Endothelial cell of umbilical vein (primary cell): ENCODE results near the gene COMMD9. TPM values are rescaled to one million over a fixed set of nuclear protein-coding genes. Genes with fewer than 3 reads are reported as not detected.

Experiments
- BruUV-seq: library from RNA; stranded (reverse); fragments of 400-500 nt; replicated peaks from 2 replicates; lab custom pipeline; 2021; lab: Mats Ljungman, UMichigan
- CTCF ChIA-PET: fragments of 300-600, 350-600 bp; sonication (Branson Sonifier 250); formaldehyde crosslinking; loops from one replicate; lab custom pipeline; 2021; ENCODE audit warnings: antibody characterized with exemption, inconsistent platforms; lab: Charles Lee
- POLR2A ChIA-PET: fragments of 300-600, 350-600 bp; sonication (Branson Sonifier 250); formaldehyde crosslinking; loops from one replicate; lab custom pipeline; 2021; ENCODE audit warnings: antibody characterized with exemption, inconsistent platforms; lab: Charles Lee
- DNase-seq: peaks from one replicate; pipeline ENCODE4 v3.0.0-alpha.2; 2011; ENCODE audit warnings: low read depth, low spot score
- FAIRE-seq: peaks from 2 replicates; lab custom pipeline; 2011; peaks lifted over from hg19 to GRCh38; lab: Jason Lieb, UNC
- H2AFZ ChIP-seq: 2 replicates; pipeline ENCODE4 v1.6.0; 2012; ENCODE audit warnings: low read depth, low read length, control low read depth, inconsistent platforms
- H3K27ac ChIP-seq: 2 replicates; pipeline ENCODE4 v1.5.1; 2011; ENCODE audit warnings: low read depth, mild to moderate bottlenecking, control low read depth, low read length, moderate library complexity; ENCODE audit not compliant: insufficient read depth
- H3K27me3 ChIP-seq, 2 experiments: 2 replicates each; pipeline versions ENCODE4 v1.6.0 to v1.6.1; 2011; ENCODE audit warnings: low read length in 2 of 2, mixed read lengths in 1 of 2; ENCODE audit not compliant: control insufficient read depth in 2 of 2, insufficient read depth in 2 of 2
- H3K36me3 ChIP-seq, 2 experiments: 2 replicates in 1 of 2; 3 replicates in 1 of 2; pipeline ENCODE4 v1.5.1; 2011; ENCODE audit warnings: low read length in 2 of 2, mild to moderate bottlenecking in 1 of 2, moderate library complexity in 1 of 2; ENCODE audit not compliant: control insufficient read depth in 2 of 2, insufficient read depth in 2 of 2; ENCODE audit errors: extremely low read depth in 1 of 2
- H3K4me1 ChIP-seq: 3 replicates; pipeline ENCODE4 v1.5.1; 2011; ENCODE audit warnings: mild to moderate bottlenecking, low read length; ENCODE audit not compliant: control insufficient read depth, insufficient read depth; ENCODE audit errors: extremely low read depth
- H3K4me2 ChIP-seq: 2 replicates; pipeline ENCODE4 v1.6.1; 2011; ENCODE audit warnings: low read length, control low read depth, mixed read lengths; ENCODE audit not compliant: insufficient read depth
- H3K4me3 ChIP-seq, 3 experiments: fragments of 200-600 bp in 1 of 3; sonication (generic), shearing (Covaris generic) in 1 of 3; replicated peaks in 1 of 3; 2 replicates each; pipeline ENCODE4 v1.5.1; 2011 to 2016; ENCODE audit warnings: control low read depth in 3 of 3, low read length in 3 of 3, mild to moderate bottlenecking in 2 of 3, inconsistent platforms in 1 of 3, low read depth in 1 of 3, moderate library complexity in 1 of 3; ENCODE audit not compliant: insufficient read depth in 1 of 3
- H3K79me2 ChIP-seq: 2 replicates; pipeline ENCODE4 v1.6.0; 2012; ENCODE audit warnings: low read length, inconsistent platforms; ENCODE audit not compliant: control insufficient read depth, insufficient read depth
- H3K9ac ChIP-seq: replicated peaks from 2 replicates; pipeline ENCODE3; 2011; ENCODE audit warnings: low read length, control low read depth; ENCODE audit not compliant: insufficient read depth; ENCODE audit errors: extremely low read depth
- H3K9me1 ChIP-seq: replicated peaks from 3 replicates; pipeline ENCODE4 v1.6.0; 2011; ENCODE audit warnings: mild to moderate bottlenecking, low read length; ENCODE audit not compliant: control insufficient read depth, insufficient read depth; ENCODE audit errors: extremely low read depth
- H3K9me3 ChIP-seq: replicated peaks from 2 replicates; pipeline ENCODE4 v1.5.1; 2012; ENCODE audit warnings: low read length, inconsistent platforms; ENCODE audit not compliant: control insufficient read depth, insufficient read depth
- H4K20me1 ChIP-seq: replicated peaks from 2 replicates; pipeline ENCODE3; 2011; ENCODE audit warnings: mild to moderate bottlenecking, low read length; ENCODE audit not compliant: control insufficient read depth, insufficient read depth; ENCODE audit errors: extremely low read depth
- CTCF ChIP-seq, 2 donors: IDR thresholded peaks; 1 replicate in 1 of 2; 2 replicates in 1 of 2; pipeline ENCODE4 v1.5.1; 2011; ENCODE audit warnings: low read length in 2 of 2, mild to moderate bottlenecking in 2 of 2, moderate library complexity in 2 of 2, control low read depth in 1 of 2, inconsistent platforms in 1 of 2, low read depth in 1 of 2; ENCODE audit not compliant: insufficient read depth in 1 of 2; ENCODE audit errors: extremely low read depth in 1 of 2
- EZH2 ChIP-seq: IDR thresholded peaks from 2 replicates; pipeline ENCODE4 v1.6.1; 2012; ENCODE audit warnings: borderline replicate concordance, low read depth, mild to moderate bottlenecking, moderate library complexity, low read length, inconsistent platforms; ENCODE audit not compliant: severe bottlenecking
- FOS ChIP-seq: IDR thresholded peaks from 2 replicates; pipeline ENCODE4 v1.6.1; 2011; ENCODE audit warnings: mild to moderate bottlenecking, low read length, moderate library complexity, borderline replicate concordance; ENCODE audit not compliant: insufficient read depth
- GATA2 ChIP-seq: IDR thresholded peaks from 2 replicates; pipeline ENCODE4 v1.7.0; 2011; ENCODE audit warnings: low read depth, mild to moderate bottlenecking, moderate library complexity, mixed read lengths, low read length; ENCODE audit not compliant: insufficient read length, insufficient read depth
- JUN ChIP-seq: IDR thresholded peaks from 2 replicates; pipeline ENCODE4 v1.6.1; 2011; ENCODE audit warnings: borderline replicate concordance, low read depth; ENCODE audit not compliant: insufficient read length, insufficient read depth
- MYC ChIP-seq: IDR thresholded peaks from one replicate; pipeline ENCODE4 v1.6.1; 2011; ENCODE audit warnings: mild to moderate bottlenecking, low read depth, low read length
- POLR2A ChIP-seq: IDR thresholded peaks from 2 replicates; pipeline ENCODE4 v1.6.1; 2012; ENCODE audit warnings: low read depth, mild to moderate bottlenecking, control low read depth, low read length
- POLR2AphosphoS5 ChIP-seq: IDR thresholded peaks from 2 replicates; pipeline ENCODE4 v1.6.1; 2012; ENCODE audit warnings: low read depth, mild to moderate bottlenecking, control low read depth, low read length, moderate library complexity; ENCODE audit not compliant: insufficient read depth
- dilution Hi-C: fragments of 300-500 bp; cut with MboI; formaldehyde crosslinking; loops from one replicate; pipeline ENCODE4 v1.15.0; 2019; ENCODE audit warnings: low sequenced_read_pairs; ENCODE audit not compliant: extremely low pct_ligation_motif_present
- intact Hi-C: fragments of 100-400 bp; cut with micrococcal nuclease; formaldehyde crosslinking; loops from one replicate; pipeline ENCODE4 v1.10.0; 2022
- polyA plus RNA-seq, 4 experiments: library from polyadenylated mRNA; depleted of rRNA in 3 of 4; stranded (reverse) in 3 of 4; unstranded in 1 of 4; fragments of >200 nt; gene quantifications; 2 replicates each; pipeline versions ENCODE4 v1.2.1 to v1.2.3, GENCODE V29; 2011 to 2012; ENCODE audit warnings: missing spikeins in 1 of 4
- total RNA-seq: library from RNA; stranded (reverse); gene quantifications from 2 replicates; pipeline ENCODE4 v1.2.3, GENCODE V29; 2021
- TF ChIP-seq, protein P1 (sequence below): IDR thresholded peaks from 2 replicates; pipeline ENCODE4 v1.6.1; 2011; ENCODE audit not compliant: insufficient read depth, insufficient read length

The COMMD9 gene
- total and polyA plus RNA-seq, 2 donors (not counting 3 experiments of a cell fraction or from before 2014, with no cell fraction given), result 65.1 to 78.9 TPM

GRCh38 chr11:36313750-36314433, 24.7 kb upstream of the COMMD9 start:
- ChIA-PET POLR2A (no interaction called here), CTCF (no interaction called here)
- Histone ChIP-seq H3K4me3 (no peak overlapping the region), H4K20me1 (no peaks in the 10 kb centered on the region), H3K4me2 (no peak overlapping the region), H3K79me2 (no peaks in the 10 kb centered on the region), H2AFZ (no peak overlapping the region), H3K9me1 (no peaks in the 10 kb centered on the region), H3K27me3 (peaks cover 16 to 29% of the 10 kb centered on the region in 2 experiments), H3K9ac (no peak overlapping the region), H3K9me3 (no peaks in the 10 kb centered on the region), H3K4me1 (no peaks in the 10 kb centered on the region), H3K36me3 (no peaks in the 10 kb centered on the region), H3K27ac (no peak overlapping the region)
- dilution Hi-C loops (no loop called here), intact Hi-C loops (no loop called here)
- FAIRE-seq (no peak), DNase-seq (no peak)
- TF ChIP-seq EZH2 (no peak), CTCF (IDR thresholded peaks at IDR 0.05; ENCODE audit: extremely low read depth in 1 of 2, insufficient read depth in 1 of 2, low read depth in 1 of 2, low read length in 2 of 2) (no peak), POLR2A (no peak), GATA2 (no peak), MYC (no peak), POLR2AphosphoS5 (no peak), JUN (no peak), FOS (no peak)
- TF ChIP-seq, protein P1, sequence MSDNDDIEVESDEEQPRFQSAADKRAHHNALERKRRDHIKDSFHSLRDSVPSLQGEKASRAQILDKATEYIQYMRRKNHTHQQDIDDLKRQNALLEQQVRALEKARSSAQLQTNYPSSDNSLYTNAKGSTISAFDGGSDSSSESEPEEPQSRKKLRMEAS, result no peak
- no TSS peak for BruUV-seq
